Osteoblast (primary cell): ENCODE results near the gene TNRC18. TPM values are rescaled to one million over a fixed set of nuclear protein-coding genes. Genes with fewer than 3 reads are reported as not detected.
"Not testable (repeated sequence)": the region's sequence is repeated elsewhere in the genome, so short reads cannot be mapped to it uniquely, and the experiment has no call there.

Experiments used
- DNase-seq: peaks from one replicate; pipeline ENCODE4 v3.0.0; 2011; ENCODE audit warnings: low spot score, mixed read lengths; ENCODE audit not compliant: insufficient read length; ENCODE audit errors: missing footprints
- H2AFZ ChIP-seq: 2 replicates; pipeline ENCODE4 v1.6.0; 2011; ENCODE audit warnings: mild to moderate bottlenecking, low read length
- H3K27ac ChIP-seq: 2 replicates; pipeline ENCODE4 v1.5.1; 2011; ENCODE audit warnings: mild to moderate bottlenecking, low read depth, low read length, moderate library complexity
- H3K27me3 ChIP-seq: 2 replicates; pipeline ENCODE4 v1.6.0; 2012; ENCODE audit warnings: mild to moderate bottlenecking, control low read depth, inconsistent platforms, low read length, moderate library complexity; ENCODE audit not compliant: insufficient read depth
- H3K36me3 ChIP-seq: 2 replicates; pipeline ENCODE4 v1.5.1; 2011; ENCODE audit warnings: mild to moderate bottlenecking, low read length, control low read depth, moderate library complexity; ENCODE audit not compliant: insufficient read depth
- H3K4me1 ChIP-seq: 2 replicates; pipeline ENCODE4 v1.5.1; 2011; ENCODE audit warnings: mild to moderate bottlenecking, low read length, control low read depth, moderate library complexity; ENCODE audit not compliant: insufficient read depth
- H3K4me2 ChIP-seq: 2 replicates; pipeline ENCODE4 v1.6.0; 2011; ENCODE audit warnings: mild to moderate bottlenecking, low read length; ENCODE audit not compliant: insufficient read depth
- H3K4me3 ChIP-seq: fragments of 200-600 bp; sonication (generic); 3 replicates; pipeline ENCODE4 v1.5.1; 2012; ENCODE audit warnings: mild to moderate bottlenecking, low read length, inconsistent platforms; ENCODE audit not compliant: insufficient read depth
- H3K79me2 ChIP-seq: 2 replicates; pipeline ENCODE4 v1.6.0; 2012; ENCODE audit warnings: mild to moderate bottlenecking, low read length, control low read depth, inconsistent platforms; ENCODE audit not compliant: insufficient read depth
- H3K9me3 ChIP-seq: 2 replicates; pipeline ENCODE4 v1.5.1; 2011; ENCODE audit warnings: low read depth, low read length, control low read depth
- H4K20me1 ChIP-seq: 2 replicates; pipeline ENCODE4 v1.6.0; 2012; ENCODE audit warnings: mild to moderate bottlenecking, low read length, control low read depth; ENCODE audit not compliant: insufficient read depth
- total RNA-seq: library from RNA; depleted of rRNA; stranded (reverse); fragments of >200 nt; gene quantifications from 2 replicates; pipeline ENCODE4 v1.2.3, GENCODE V29; 2012
- TF ChIP-seq, protein P1 (sequence below): IDR thresholded peaks from 2 replicates; pipeline ENCODE4 v1.5.1; 2011; ENCODE audit warnings: mild to moderate bottlenecking, low read depth, low read length, moderate library complexity; ENCODE audit errors: extremely low read depth

Gene TNRC18
- total RNA-seq, 1 donor = 83.6 TPM

GRCh38 chr7:5322621-5323410 lies 100.8 kb downstream of the TNRC18 start:
- peaks cover 5% of the 10 kb centered on the region for H3K79me2 ChIP-seq
- H3K27ac ChIP-seq = no peak overlapping the region
- no peak overlapping the region for H2AFZ ChIP-seq
- no peaks in the 10 kb centered on the region for H3K27me3 ChIP-seq
- H3K9me3 ChIP-seq = no peaks in the 10 kb centered on the region
- peaks cover 56% of the 10 kb centered on the region for H3K36me3 ChIP-seq
- no peak overlapping the region for H3K4me2 ChIP-seq
- H3K4me3 ChIP-seq = no peak overlapping the region
- H4K20me1 ChIP-seq = no peaks in the 10 kb centered on the region
- TF ChIP-seq, protein P1, sequence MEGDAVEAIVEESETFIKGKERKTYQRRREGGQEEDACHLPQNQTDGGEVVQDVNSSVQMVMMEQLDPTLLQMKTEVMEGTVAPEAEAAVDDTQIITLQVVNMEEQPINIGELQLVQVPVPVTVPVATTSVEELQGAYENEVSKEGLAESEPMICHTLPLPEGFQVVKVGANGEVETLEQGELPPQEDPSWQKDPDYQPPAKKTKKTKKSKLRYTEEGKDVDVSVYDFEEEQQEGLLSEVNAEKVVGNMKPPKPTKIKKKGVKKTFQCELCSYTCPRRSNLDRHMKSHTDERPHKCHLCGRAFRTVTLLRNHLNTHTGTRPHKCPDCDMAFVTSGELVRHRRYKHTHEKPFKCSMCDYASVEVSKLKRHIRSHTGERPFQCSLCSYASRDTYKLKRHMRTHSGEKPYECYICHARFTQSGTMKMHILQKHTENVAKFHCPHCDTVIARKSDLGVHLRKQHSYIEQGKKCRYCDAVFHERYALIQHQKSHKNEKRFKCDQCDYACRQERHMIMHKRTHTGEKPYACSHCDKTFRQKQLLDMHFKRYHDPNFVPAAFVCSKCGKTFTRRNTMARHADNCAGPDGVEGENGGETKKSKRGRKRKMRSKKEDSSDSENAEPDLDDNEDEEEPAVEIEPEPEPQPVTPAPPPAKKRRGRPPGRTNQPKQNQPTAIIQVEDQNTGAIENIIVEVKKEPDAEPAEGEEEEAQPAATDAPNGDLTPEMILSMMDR = no peak
- DNase-seq = peak; percentile 42
- H3K4me1 ChIP-seq = peaks cover 4% of the 10 kb centered on the region

GRCh38 chr7:5320802-5321396 lies 102.7 kb downstream of the TNRC18 start:
- TF ChIP-seq, protein P1 = no peak
- peak; percentile 41 for DNase-seq
- no peaks in the 10 kb centered on the region for H3K27me3 ChIP-seq
- peaks cover 51% of the 10 kb centered on the region for H3K36me3 ChIP-seq
- no peaks in the 10 kb centered on the region for H4K20me1 ChIP-seq
- H3K9me3 ChIP-seq = no peaks in the 10 kb centered on the region
- H3K4me3 ChIP-seq = no peak overlapping the region
- no peak overlapping the region for H3K4me2 ChIP-seq
- no peak overlapping the region for H3K27ac ChIP-seq
- H2AFZ ChIP-seq = no peak overlapping the region
- H3K4me1 ChIP-seq = no peaks in the 10 kb centered on the region
- no peaks in the 10 kb centered on the region for H3K79me2 ChIP-seq

- H3K4me2 ChIP-seq = no peak overlapping the region
- peaks cover 51% of the 10 kb centered on the region for H3K36me3 ChIP-seq
- H3K9me3 ChIP-seq = no peaks in the 10 kb centered on the region
- no peak overlapping the region for H3K4me3 ChIP-seq
- H3K79me2 ChIP-seq = no peaks in the 10 kb centered on the region
- H2AFZ ChIP-seq = no peak overlapping the region
- no peak overlapping the region for H3K27ac ChIP-seq
- no peaks in the 10 kb centered on the region for H3K4me1 ChIP-seq
- H3K27me3 ChIP-seq = no peaks in the 10 kb centered on the region
- peak; percentile 17 for DNase-seq
- no peaks in the 10 kb centered on the region for H4K20me1 ChIP-seq
- TF ChIP-seq, protein P1 = no peak
Measured at GRCh38 chr7:5320391-5320790, 103.2 kb downstream of the TNRC18 start.

- not testable (repeated sequence) for H3K4me3 ChIP-seq, H3K27ac ChIP-seq, H3K4me1 ChIP-seq, H3K27me3 ChIP-seq, DNase-seq, H3K79me2 ChIP-seq, H3K9me3 ChIP-seq, H4K20me1 ChIP-seq, H2AFZ ChIP-seq, H3K4me2 ChIP-seq
- peaks cover 44% of the 10 kb centered on the region for H3K36me3 ChIP-seq
Measured at GRCh38 chr7:5318613-5319012, 105.0 kb downstream of the TNRC18 start.
